AG09309 (cell line): ENCODE measurements around the gene MED16.
"Not testable (repeated sequence)": the region's sequence is repeated elsewhere in the genome, so short reads cannot be mapped to it uniquely, and the experiment has no call there.

Experiments
- DNase-seq: peaks from one replicate; pipeline ENCODE4 v3.0.0-alpha.2; 2010; ENCODE audit warnings: low read depth
- H3K4me3 ChIP-seq: 2 replicates; pipeline ENCODE4 v1.5.1; 2011; ENCODE audit warnings: mild to moderate bottlenecking, low read depth, low read length, moderate library complexity; ENCODE audit not compliant: control insufficient read depth
- CTCF ChIP-seq: IDR thresholded peaks from 2 replicates; pipeline ENCODE4 v1.5.1; 2011; ENCODE audit warnings: mild to moderate bottlenecking, low read depth, low read length, inconsistent platforms; ENCODE audit not compliant: insufficient read depth, control insufficient read depth; ENCODE audit errors: missing control alignments

The MED16 gene

DNA sequence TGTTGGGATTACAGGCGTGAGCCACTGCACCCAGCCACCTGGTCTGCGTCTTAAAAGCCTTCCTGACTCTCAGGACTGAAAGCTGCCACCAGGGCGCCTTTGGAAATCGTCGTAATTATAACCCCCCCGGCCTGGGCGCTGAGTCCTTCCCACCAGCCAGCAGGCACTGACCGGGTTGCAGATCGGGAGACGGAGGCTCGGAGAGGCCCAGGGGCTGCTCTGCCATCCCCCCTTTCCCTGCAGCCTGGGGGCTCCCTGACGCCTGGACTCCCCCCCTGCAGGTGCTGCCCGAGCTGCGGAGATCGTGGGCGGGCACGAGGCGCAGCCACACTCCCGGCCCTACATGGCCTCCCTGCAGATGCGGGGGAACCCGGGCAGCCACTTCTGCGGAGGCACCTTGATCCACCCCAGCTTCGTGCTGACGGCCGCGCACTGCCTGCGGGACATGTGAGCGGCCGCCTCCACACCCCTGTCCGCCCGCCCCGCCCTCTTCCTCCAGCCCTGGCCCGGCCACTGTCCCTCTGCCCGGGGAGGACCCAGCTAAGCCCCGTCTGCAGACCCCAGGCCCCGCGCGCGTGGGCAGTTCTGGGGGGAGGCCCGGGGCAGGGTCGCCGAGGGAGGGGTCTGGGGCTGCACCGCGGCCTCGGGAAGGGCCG is 49.7 kb downstream of the MED16 start:
- TF ChIP-seq CTCF, result no peak
- DNase-seq, result no peak
- no peak overlapping the region for H3K4me3 ChIP-seq

- not testable (repeated sequence) for DNase-seq, H3K4me3 ChIP-seq
These were observed 50.2 kb downstream of the MED16 start for GRCh38 chr19:842802-843179.

DNA sequence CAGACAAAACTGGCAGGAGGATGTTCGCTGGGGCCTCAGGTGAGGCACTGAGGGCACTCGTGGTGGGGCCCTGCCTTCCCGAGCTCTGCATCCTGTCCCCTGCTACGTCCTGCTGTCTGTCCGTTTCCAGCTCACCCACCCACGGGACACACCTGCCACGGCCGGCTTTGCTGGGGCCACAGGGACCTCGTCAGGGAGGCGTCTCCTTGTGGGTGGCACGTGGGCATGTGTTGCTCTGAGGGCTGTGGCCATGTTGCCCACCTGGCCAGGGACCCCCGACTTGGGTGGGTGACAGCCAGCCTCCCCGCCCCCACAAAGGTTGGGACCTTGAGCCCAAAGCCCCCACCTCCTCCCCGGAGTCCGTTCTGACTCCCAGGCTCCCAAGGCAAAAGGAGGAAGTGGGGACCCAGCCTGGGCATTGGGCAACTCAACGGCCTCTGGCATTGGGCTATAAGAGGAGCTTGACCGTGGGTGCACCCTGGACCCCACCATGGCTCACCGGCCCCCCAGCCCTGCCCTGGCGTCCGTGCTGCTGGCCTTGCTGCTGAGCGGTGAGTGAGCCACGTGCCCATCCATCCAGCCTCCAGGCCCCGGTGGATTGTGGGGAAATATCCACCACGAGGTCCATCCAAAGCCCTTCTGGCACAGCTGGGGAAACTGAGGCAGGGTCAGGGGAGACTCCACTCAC is 52.3 kb downstream of the MED16 start, which contains the start of gene PRTN3:
PRTN3 (plus strand) TSS at position 481 of the 688 bp plus-strand sequence; CDS start at position 491, 10 bp downstream.
- no peak within 1 kb of the TSS for H3K4me3 ChIP-seq
- no peak for TF ChIP-seq CTCF
- DNase-seq, result no peak

DNA sequence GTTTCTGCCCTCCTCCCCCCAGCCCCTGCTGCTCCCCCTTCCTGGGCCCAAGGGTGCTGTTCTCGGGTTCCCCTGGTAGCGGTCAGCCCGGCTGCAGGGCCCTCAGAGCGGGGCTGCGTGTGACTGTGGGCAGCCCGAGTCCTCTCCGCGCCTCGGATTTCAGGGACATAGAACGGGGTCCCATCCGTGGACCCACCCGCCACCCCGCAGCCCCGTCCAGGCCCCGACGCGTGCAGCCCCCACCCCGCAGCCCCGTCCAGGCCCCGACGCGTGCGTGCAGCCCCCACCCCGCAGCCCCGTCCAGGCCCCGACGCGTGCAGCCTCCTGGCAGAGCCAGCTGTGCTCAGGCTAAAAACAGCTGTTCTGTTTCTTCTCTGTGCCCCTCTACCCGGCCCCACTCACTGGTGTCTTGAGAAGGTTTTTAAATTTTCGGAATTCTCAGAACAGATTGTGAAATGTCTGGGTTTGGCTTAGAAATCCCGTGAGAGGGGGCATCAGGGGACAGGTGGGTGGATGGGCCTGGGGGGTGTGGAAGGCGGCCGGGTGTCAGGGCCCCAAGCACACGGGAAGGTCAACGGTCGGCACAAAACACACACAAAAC is 57.7 kb downstream of the MED16 start:
- H3K4me3 ChIP-seq, result no peak overlapping the region
- no peak for DNase-seq
- no peak for TF ChIP-seq CTCF

DNA sequence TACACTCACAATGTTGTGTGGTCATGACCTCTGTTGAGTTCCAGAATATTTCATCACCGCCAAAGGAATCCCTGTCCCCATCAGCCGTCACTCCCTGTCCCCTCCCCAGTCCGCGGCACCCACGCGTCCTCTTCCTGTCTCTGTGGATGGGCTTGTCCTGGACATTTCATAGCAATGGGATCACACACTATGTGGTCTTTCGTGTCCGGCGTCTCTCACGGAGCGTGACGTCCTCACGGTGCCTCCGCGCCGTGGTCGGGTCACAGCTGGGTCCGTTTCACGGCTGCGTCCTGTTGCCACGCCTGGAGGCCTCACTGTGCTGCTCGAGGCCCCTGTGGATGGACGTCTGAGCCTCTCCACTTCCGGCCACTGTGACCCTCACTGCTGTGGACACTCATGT is 58.8 kb downstream of the MED16 start:
- TF ChIP-seq CTCF, result no peak
- DNase-seq, result no peak
- H3K4me3 ChIP-seq, result no peak overlapping the region

DNA sequence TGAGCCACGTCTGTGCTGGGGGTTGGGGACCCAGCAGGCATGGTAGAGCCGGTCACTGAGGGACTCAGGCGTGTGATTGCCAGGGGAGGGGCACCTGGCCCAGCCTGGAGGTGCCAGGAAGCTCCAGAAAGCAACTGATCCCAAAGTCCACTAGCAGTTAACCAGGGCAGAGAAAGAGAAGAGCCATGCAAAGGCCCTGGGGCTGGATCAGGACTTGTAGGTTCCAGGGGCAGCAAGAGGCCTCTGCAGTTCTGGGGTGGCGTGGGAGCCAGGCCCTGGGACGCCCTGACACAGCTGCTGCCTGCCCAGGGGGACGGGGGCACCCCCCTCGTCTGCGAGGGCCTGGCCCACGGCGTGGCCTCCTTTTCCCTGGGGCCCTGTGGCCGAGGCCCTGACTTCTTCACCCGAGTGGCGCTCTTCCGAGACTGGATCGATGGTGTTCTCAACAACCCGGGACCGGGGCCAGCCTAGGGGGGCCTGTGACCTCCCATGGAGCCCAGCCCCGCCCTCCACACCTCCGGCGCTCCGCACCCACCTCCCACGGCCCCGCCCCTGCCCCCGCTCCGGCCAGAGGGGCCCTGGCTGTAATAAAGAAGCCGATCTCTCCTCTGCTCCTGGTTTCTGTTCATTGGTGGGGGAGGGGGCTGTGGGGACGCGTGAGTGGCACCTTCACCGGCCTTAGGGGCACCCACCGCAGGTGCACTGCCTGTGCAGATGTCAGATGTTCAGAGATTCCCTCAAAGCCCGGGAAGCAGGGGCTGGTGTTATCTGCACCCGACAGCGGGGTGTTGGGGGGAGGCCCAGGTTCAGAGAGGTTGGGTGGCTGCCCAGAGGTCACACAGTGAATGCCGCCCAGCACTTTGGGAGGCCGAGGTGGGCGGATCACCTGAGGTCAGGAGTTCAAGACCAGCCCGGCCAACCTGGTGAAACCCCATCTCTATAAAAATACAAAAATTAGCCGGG is 61.3 kb downstream of the MED16 start:
- no peak overlapping the region for H3K4me3 ChIP-seq
- no peak for DNase-seq
- TF ChIP-seq CTCF, result no peak
